Measurements from ENCODE around the gene SPP2.

Gene SPP2

GRCh38 chr2:234100686-234101085 is 50.2 kb downstream of the SPP2 start:
- no peak for TF ChIP-seq CTCF (IDR thresholded peaks at IDR 0.05; ENCODE audit: borderline replicate concordance, insufficient read depth, low read depth, low read length)

GRCh38 chr2:234102112-234102511 is 51.6 kb downstream of the SPP2 start:
- TF ChIP-seq CTCF (IDR thresholded peaks at IDR 0.05; ENCODE audit: borderline replicate concordance, insufficient read depth, low read depth, low read length): no peak
- H3K4me3 ChIP-seq (ENCODE audit: low read depth, low read length): no peak overlapping the region

More at GRCh38 chr2:234100686-234101085, 50.2 kb downstream of the SPP2 start:
- no peak overlapping the region for H3K4me3 ChIP-seq (ENCODE audit: low read depth, low read length)

- no peak overlapping the region for H3K4me3 ChIP-seq (ENCODE audit: low read depth, low read length)
- no peak for TF ChIP-seq CTCF (IDR thresholded peaks at IDR 0.05; ENCODE audit: borderline replicate concordance, insufficient read depth, low read depth, low read length)
Observed at GRCh38 chr2:234107861-234108260, 57.4 kb downstream of the SPP2 start.

GRCh38 chr2:234109321-234109720 is 58.8 kb downstream of the SPP2 start:
- no peak overlapping the region for H3K4me3 ChIP-seq (ENCODE audit: low read depth, low read length)
- no peak for TF ChIP-seq CTCF (IDR thresholded peaks at IDR 0.05; ENCODE audit: borderline replicate concordance, insufficient read depth, low read depth, low read length)

GRCh38 chr2:234110219-234110618 is 59.7 kb downstream of the SPP2 start:
- no peak overlapping the region for H3K4me3 ChIP-seq (ENCODE audit: low read depth, low read length)
- TF ChIP-seq CTCF (IDR thresholded peaks at IDR 0.05; ENCODE audit: borderline replicate concordance, insufficient read depth, low read depth, low read length): no peak

- no peak overlapping the region for H3K4me3 ChIP-seq (ENCODE audit: low read depth, low read length)
- no peak for TF ChIP-seq CTCF (IDR thresholded peaks at IDR 0.05; ENCODE audit: borderline replicate concordance, insufficient read depth, low read depth, low read length)
Observed at GRCh38 chr2:234111523-234111922, 61.0 kb downstream of the SPP2 start.

GRCh38 chr2:234116010-234116409 is 65.5 kb downstream of the SPP2 start:
- no peak for TF ChIP-seq CTCF (IDR thresholded peaks at IDR 0.05; ENCODE audit: borderline replicate concordance, insufficient read depth, low read depth, low read length)
- H3K4me3 ChIP-seq (ENCODE audit: low read depth, low read length): no peak overlapping the region

Data from GM12875 (cell line).